ENCODE results near the gene PLIN5.

The PLIN5 gene

GRCh38 chr19:4534836-4535658 is at the start of gene PLIN5:
PLIN5 (minus strand) TSS chr19:4535224; CDS start chr19:4534074, 1,150 bp downstream.
- no peak within 1 kb of the TSS for H3K4me3 ChIP-seq (ENCODE audit: low read depth, low read length)
- no peak for TF ChIP-seq CTCF (IDR thresholded peaks at IDR 0.05; ENCODE audit: low read depth, low read length)

- TF ChIP-seq CTCF (IDR thresholded peaks at IDR 0.05; ENCODE audit: low read depth, low read length), result no peak
- H3K4me3 ChIP-seq (ENCODE audit: low read depth, low read length), result peak overlapping the region; percentile 54
Measured at GRCh38 chr19:4583961-4584669, 49.1 kb upstream of the PLIN5 start.

- no peak for TF ChIP-seq CTCF (IDR thresholded peaks at IDR 0.05; ENCODE audit: low read depth, low read length)
- H3K4me3 ChIP-seq (ENCODE audit: low read depth, low read length), result no peak overlapping the region
Measured at GRCh38 chr19:4582980-4583842, 48.2 kb upstream of the PLIN5 start.

GRCh38 chr19:4581666-4582553 is 46.9 kb upstream of the PLIN5 start:
- no peak overlapping the region for H3K4me3 ChIP-seq (ENCODE audit: low read depth, low read length)
- no peak for TF ChIP-seq CTCF (IDR thresholded peaks at IDR 0.05; ENCODE audit: low read depth, low read length)

GRCh38 chr19:4580961-4581665 is 46.1 kb upstream of the PLIN5 start:
- H3K4me3 ChIP-seq (ENCODE audit: low read depth, low read length), result no peak overlapping the region
- TF ChIP-seq CTCF (IDR thresholded peaks at IDR 0.05; ENCODE audit: low read depth, low read length), result no peak
